Stimulated activated CD8-positive, alpha-beta memory T cell treated with anti-CD3 and anti-CD28 coated beads, Interleukin-12 subunit alpha, Interleukin-12 subunit beta, amount 100 ng/mL, for 1 hour (primary cell): Measurements from ENCODE around the gene METTL18.
"Not testable (repeated sequence)": the region's sequence is repeated elsewhere in the genome, so short reads cannot be mapped to it uniquely, and the experiment has no call there.

ENCODE experiments used
- DNase-seq: peaks from one replicate; pipeline ENCODE4 v3.0.0-alpha.2; 2020; ENCODE audit warnings: low read depth

Gene METTL18

GRCh38 chr1:169794530-169795416 lies at the start of gene METTL18:
METTL18 (minus strand) TSS chr1:169794907; CDS start chr1:169793695, 1,212 bp downstream.
- peak; percentile 82 for DNase-seq

- no peak for DNase-seq
Observed at GRCh38 chr1:169838942-169839341, 44.2 kb upstream of the METTL18 start.

- no peak for DNase-seq
Observed at GRCh38 chr1:169836198-169836597, 41.5 kb upstream of the METTL18 start.

GRCh38 chr1:169835647-169836046 lies 40.9 kb upstream of the METTL18 start:
- no peak for DNase-seq

GRCh38 chr1:169834869-169835268 lies 40.2 kb upstream of the METTL18 start:
- DNase-seq: no peak

GRCh38 chr1:169833179-169833901 lies 38.6 kb upstream of the METTL18 start:
- DNase-seq: no peak

- no peak for DNase-seq
Observed at GRCh38 chr1:169829671-169830070, 35.0 kb upstream of the METTL18 start.

- no peak for DNase-seq
Observed at GRCh38 chr1:169824153-169824552, 29.4 kb upstream of the METTL18 start.

GRCh38 chr1:169821500-169821899 lies 26.8 kb upstream of the METTL18 start:
- DNase-seq: no peak

GRCh38 chr1:169816617-169817016 lies 21.9 kb upstream of the METTL18 start:
- no peak for DNase-seq

GRCh38 chr1:169814265-169814664 lies 19.6 kb upstream of the METTL18 start:
- DNase-seq: no peak

GRCh38 chr1:169812131-169812530 lies 17.4 kb upstream of the METTL18 start:
- DNase-seq: no peak

- DNase-seq: not testable (repeated sequence)
Observed at GRCh38 chr1:169811418-169812035, 16.8 kb upstream of the METTL18 start.

GRCh38 chr1:169809370-169810095 lies 14.8 kb upstream of the METTL18 start:
- DNase-seq: no peak

GRCh38 chr1:169804941-169805340 lies 10.2 kb upstream of the METTL18 start:
- DNase-seq: no peak

- no peak for DNase-seq
Observed at GRCh38 chr1:169802888-169803287, 8.2 kb upstream of the METTL18 start.

- DNase-seq: no peak
Observed at GRCh38 chr1:169797281-169797680, 2.6 kb upstream of the METTL18 start.

- DNase-seq: no peak
Observed at GRCh38 chr1:169796274-169796810, 1.6 kb upstream of the METTL18 start.

GRCh38 chr1:169795687-169796086 lies 980 bp upstream of the METTL18 start:
- no peak for DNase-seq

GRCh38 chr1:169793730-169794129 lies 977 bp downstream of the METTL18 start:
- DNase-seq: no peak

GRCh38 chr1:169788402-169788801 lies 6.3 kb downstream of the METTL18 start:
- no peak for DNase-seq

GRCh38 chr1:169786974-169787373 lies 7.7 kb downstream of the METTL18 start:
- no peak for DNase-seq
